GM21423 (cell line): Measurements from ENCODE around the gene TNIP1.

ENCODE experiments used
- ATAC-seq: cut with Tn5 transposase; IDR thresholded peaks from one replicate; pipeline ENCODE4 v1.9.1; 2021; ENCODE audit warnings: mild to moderate bottlenecking, moderate library complexity; ENCODE audit not compliant: unreplicated experiment

The TNIP1 gene

GRCh38 chr5:151085517-151086041, 4.7 kb upstream of the TNIP1 start:
- ATAC-seq: no peak

- no peak for ATAC-seq
Measured at GRCh38 chr5:151084363-151084762, 3.5 kb upstream of the TNIP1 start.

- no peak for ATAC-seq
Measured at GRCh38 chr5:151083081-151083676, 2.3 kb upstream of the TNIP1 start.

- no peak for ATAC-seq
Measured at GRCh38 chr5:151082282-151082902, 1.6 kb upstream of the TNIP1 start.

- no peak for ATAC-seq
Measured at GRCh38 chr5:151081431-151082281, 822 bp upstream of the TNIP1 start.

GRCh38 chr5:151079838-151080612, 809 bp downstream of the TNIP1 start:
- ATAC-seq: no peak

GRCh38 chr5:151078490-151079262, 2.2 kb downstream of the TNIP1 start:
- ATAC-seq: peak; percentile 43

GRCh38 chr5:151077967-151078366, 2.9 kb downstream of the TNIP1 start:
- ATAC-seq: no peak

- no peak for ATAC-seq
Measured at GRCh38 chr5:151077419-151077818, 3.4 kb downstream of the TNIP1 start.

- no peak for ATAC-seq
Measured at GRCh38 chr5:151076616-151077015, 4.2 kb downstream of the TNIP1 start.

GRCh38 chr5:151075698-151076331, 5.0 kb downstream of the TNIP1 start:
- ATAC-seq: no peak

- ATAC-seq: no peak
Measured at GRCh38 chr5:151074557-151074956, 6.3 kb downstream of the TNIP1 start.

GRCh38 chr5:151073280-151073679, 7.6 kb downstream of the TNIP1 start:
- no peak for ATAC-seq

GRCh38 chr5:151072630-151073025, 8.2 kb downstream of the TNIP1 start:
- ATAC-seq: no peak

- ATAC-seq: no peak
Measured at GRCh38 chr5:151071848-151072629, 8.8 kb downstream of the TNIP1 start.

- ATAC-seq: no peak
Measured at GRCh38 chr5:151071021-151071420, 9.8 kb downstream of the TNIP1 start.

- no peak for ATAC-seq
Measured at GRCh38 chr5:151070449-151070848, 10.4 kb downstream of the TNIP1 start.

- ATAC-seq: peak; percentile 63
Measured at GRCh38 chr5:151068433-151069197, 12.2 kb downstream of the TNIP1 start.
